Measurements from ENCODE around the gene POLR3K.

DNA sequence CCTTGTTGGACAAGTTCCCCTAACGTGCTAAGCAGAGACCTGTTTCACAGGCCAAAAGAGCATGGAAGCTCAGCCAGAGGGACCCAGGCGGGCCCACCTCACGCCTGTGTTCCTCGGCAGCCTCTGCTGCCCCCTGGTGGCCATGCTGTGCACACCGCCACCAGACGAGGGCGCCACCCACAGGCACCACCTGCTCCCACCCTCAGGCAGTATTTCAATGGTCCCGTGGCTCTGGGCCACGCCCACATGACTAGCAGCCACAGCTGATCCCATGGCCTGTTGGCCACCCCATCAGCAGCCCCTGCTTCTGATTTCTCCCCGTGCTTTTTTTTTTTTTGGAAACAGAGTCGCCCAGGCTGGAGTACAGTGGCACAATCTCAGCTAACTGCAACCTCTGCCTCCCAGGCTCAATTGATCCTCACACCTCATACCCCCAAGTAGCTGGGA, 43.5 kb upstream of the POLR3K start:
- TF ChIP-seq, protein P1, sequence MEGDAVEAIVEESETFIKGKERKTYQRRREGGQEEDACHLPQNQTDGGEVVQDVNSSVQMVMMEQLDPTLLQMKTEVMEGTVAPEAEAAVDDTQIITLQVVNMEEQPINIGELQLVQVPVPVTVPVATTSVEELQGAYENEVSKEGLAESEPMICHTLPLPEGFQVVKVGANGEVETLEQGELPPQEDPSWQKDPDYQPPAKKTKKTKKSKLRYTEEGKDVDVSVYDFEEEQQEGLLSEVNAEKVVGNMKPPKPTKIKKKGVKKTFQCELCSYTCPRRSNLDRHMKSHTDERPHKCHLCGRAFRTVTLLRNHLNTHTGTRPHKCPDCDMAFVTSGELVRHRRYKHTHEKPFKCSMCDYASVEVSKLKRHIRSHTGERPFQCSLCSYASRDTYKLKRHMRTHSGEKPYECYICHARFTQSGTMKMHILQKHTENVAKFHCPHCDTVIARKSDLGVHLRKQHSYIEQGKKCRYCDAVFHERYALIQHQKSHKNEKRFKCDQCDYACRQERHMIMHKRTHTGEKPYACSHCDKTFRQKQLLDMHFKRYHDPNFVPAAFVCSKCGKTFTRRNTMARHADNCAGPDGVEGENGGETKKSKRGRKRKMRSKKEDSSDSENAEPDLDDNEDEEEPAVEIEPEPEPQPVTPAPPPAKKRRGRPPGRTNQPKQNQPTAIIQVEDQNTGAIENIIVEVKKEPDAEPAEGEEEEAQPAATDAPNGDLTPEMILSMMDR (conservative IDR thresholded peaks at IDR 0.05), result peak; percentile 98
- TF ChIP-seq ZFX (IDR thresholded peaks at IDR 0.05), result no peak
